Esophagus squamous epithelium (tissue), 4 donors: ENCODE measurements around the gene PROSER2.

ENCODE experiments used
- CTCF ChIP-seq, 6 experiments: fragments of 450-650 bp in 4 of 6; fragments of 200-600 bp in 2 of 6; sonication (generic) in 2 of 6; IDR thresholded peaks; one replicate each; pipeline ENCODE4 v1.5.1; 2016 to 2019; ENCODE audit warnings: antibody characterized with exemption in 6 of 6, mild to moderate bottlenecking in 4 of 6, moderate library complexity in 4 of 6
- POLR2A ChIP-seq, 4 donors: fragments of 450-650 bp; IDR thresholded peaks; one replicate each; pipeline ENCODE4 v1.6.1; 2017; ENCODE audit warnings: antibody characterized with exemption in 4 of 4, mild to moderate bottlenecking in 4 of 4, moderate library complexity in 3 of 4

GRCh38 chr10:11793762-11794479 lies 29.2 kb upstream of the PROSER2 start:
- no peak for TF ChIP-seq CTCF (IDR thresholded peaks at IDR 0.05)
- no peak for TF ChIP-seq POLR2A (IDR thresholded peaks at IDR 0.05)
